ENCODE measurements around the gene ELN. TPM values are rescaled to one million over a fixed set of nuclear protein-coding genes. Genes with fewer than 3 reads are reported as not detected.
"Not testable (repeated sequence)": the region's sequence is repeated elsewhere in the genome, so short reads cannot be mapped to it uniquely, and the experiment has no call there.

Gene ELN
- total RNA-seq, 2 donors from 2014 or later, result 1,484 to 3,836 TPM

GRCh38 chr7:74007242-74007567 is 20.8 kb upstream of the ELN start:
- Histone ChIP-seq H3K4me1 (ENCODE audit: control insufficient read depth in 1 of 2, low read depth in 2 of 2) (peaks cover 38 to 83% of the 10 kb centered on the region in 2 donors), H3K4me3 (no peak overlapping the region), H3K9me3 (no peaks in the 10 kb centered on the region), H3K27ac (peak overlapping the region; percentile 95 to 96), H3K36me3 (no peaks in the 10 kb centered on the region), H3K27me3 (replicated peaks; ENCODE audit: insufficient read depth) (no peaks in the 10 kb centered on the region)
- TF ChIP-seq CTCF (IDR thresholded peaks at IDR 0.05), result no peak
- no peak for ATAC-seq (ENCODE audit: insufficient number of reproducible peaks, low FRiP score, low read depth)
- DNase-seq (ENCODE audit: low spot score), result no peak

- Histone ChIP-seq H3K4me1 (ENCODE audit: control insufficient read depth in 1 of 2, low read depth in 2 of 2) (peaks cover 37 to 83% of the 10 kb centered on the region in 2 donors), H3K27ac (peak overlapping the region; percentile 95 to 96)
- no peak for ATAC-seq (ENCODE audit: insufficient number of reproducible peaks, low FRiP score, low read depth)
Measured at GRCh38 chr7:74008687-74009086, 19.3 kb upstream of the ELN start.

GRCh38 chr7:74009719-74010118 is 18.3 kb upstream of the ELN start:
- H3K27ac ChIP-seq, result peak overlapping the region; percentile 95 to 96
- no peaks in the 10 kb centered on the region for H3K9me3 ChIP-seq
- no peak overlapping the region for H3K4me3 ChIP-seq
- H3K4me1 ChIP-seq (ENCODE audit: control insufficient read depth in 1 of 2, low read depth in 2 of 2), result peaks cover 44 to 87% of the 10 kb centered on the region in 2 donors
- TF ChIP-seq CTCF (IDR thresholded peaks at IDR 0.05), result no peak
- ATAC-seq (ENCODE audit: insufficient number of reproducible peaks, low FRiP score, low read depth) (no peak), DNase-seq (ENCODE audit: low spot score) (no peak)
- no peaks in the 10 kb centered on the region for H3K27me3 ChIP-seq (replicated peaks; ENCODE audit: insufficient read depth)
- H3K36me3 ChIP-seq, result no peaks in the 10 kb centered on the region

More at GRCh38 chr7:74008687-74009086, 19.3 kb upstream of the ELN start:
- Histone ChIP-seq H3K36me3 (no peaks in the 10 kb centered on the region), H3K9me3 (no peaks in the 10 kb centered on the region), H3K27me3 (replicated peaks; ENCODE audit: insufficient read depth) (no peaks in the 10 kb centered on the region), H3K4me3 (no peak overlapping the region)
- no peak for DNase-seq (ENCODE audit: low spot score)
- no peak for TF ChIP-seq CTCF (IDR thresholded peaks at IDR 0.05)

GRCh38 chr7:74010407-74010806 is 17.6 kb upstream of the ELN start:
- no peak overlapping the region for H3K4me3 ChIP-seq
- peaks cover 44 to 93% of the 10 kb centered on the region in 2 donors for H3K4me1 ChIP-seq (ENCODE audit: control insufficient read depth in 1 of 2, low read depth in 2 of 2)
- DNase-seq (ENCODE audit: low spot score) (no peak), ATAC-seq (ENCODE audit: insufficient number of reproducible peaks, low FRiP score, low read depth) (peak; percentile 51)
- H3K27me3 ChIP-seq (replicated peaks; ENCODE audit: insufficient read depth), result no peaks in the 10 kb centered on the region
- H3K27ac ChIP-seq, result peak overlapping the region; percentile 95 to 96
- no peaks in the 10 kb centered on the region for H3K36me3 ChIP-seq
- no peaks in the 10 kb centered on the region for H3K9me3 ChIP-seq
- TF ChIP-seq CTCF (IDR thresholded peaks at IDR 0.05), result no peak

GRCh38 chr7:74011421-74011820 is 16.6 kb upstream of the ELN start:
- not testable (repeated sequence) for H3K27me3 ChIP-seq (replicated peaks; ENCODE audit: insufficient read depth); DNase-seq (ENCODE audit: low spot score); ATAC-seq (ENCODE audit: insufficient number of reproducible peaks, low FRiP score, low read depth); H3K9me3 ChIP-seq; H3K36me3 ChIP-seq; H3K4me3 ChIP-seq
- Histone ChIP-seq H3K4me1 (ENCODE audit: control insufficient read depth in 1 of 2, low read depth in 2 of 2) (peaks cover 39 to 84% of the 10 kb centered on the region in 2 donors), H3K27ac (peak overlapping the region; percentile 95 to 96)

GRCh38 chr7:74012842-74013249 is 15.1 kb upstream of the ELN start:
- peak; percentile 56 for DNase-seq (ENCODE audit: low spot score)
- Histone ChIP-seq H3K4me3 (no peak overlapping the region), H3K4me1 (ENCODE audit: control insufficient read depth in 1 of 2, low read depth in 2 of 2) (peaks cover 32 to 77% of the 10 kb centered on the region in 2 donors), H3K36me3 (no peaks in the 10 kb centered on the region), H3K9me3 (no peaks in the 10 kb centered on the region), H3K27ac (peak overlapping the region; percentile 95 to 96), H3K27me3 (replicated peaks; ENCODE audit: insufficient read depth) (no peaks in the 10 kb centered on the region)
- peak; percentile 17 for ATAC-seq (ENCODE audit: insufficient number of reproducible peaks, low FRiP score, low read depth)
- no peak for TF ChIP-seq CTCF (IDR thresholded peaks at IDR 0.05)

Measured in thoracic aorta (tissue), 2 donors.